Umbilical cord (tissue), 2 donors: ENCODE measurements around the gene LANCL3. TPM values are rescaled to one million over a fixed set of nuclear protein-coding genes. Genes with fewer than 3 reads are reported as not detected.

ENCODE experiments used
- DNase-seq: peaks from one replicate; pipeline ENCODE4 v3.0.0-alpha.2; 2015; ENCODE audit warnings: low spot score
- total RNA-seq: library from RNA; depleted of rRNA; stranded (reverse); fragments of >200 nt; gene quantifications from one replicate; pipeline ENCODE4 v1.2.3, GENCODE V29; 2014; ENCODE audit warnings: low replicate concordance; ENCODE audit not compliant: insufficient read depth

The LANCL3 gene
- total RNA-seq, 1 donor from 2014 or later, result 0.48 TPM

DNA sequence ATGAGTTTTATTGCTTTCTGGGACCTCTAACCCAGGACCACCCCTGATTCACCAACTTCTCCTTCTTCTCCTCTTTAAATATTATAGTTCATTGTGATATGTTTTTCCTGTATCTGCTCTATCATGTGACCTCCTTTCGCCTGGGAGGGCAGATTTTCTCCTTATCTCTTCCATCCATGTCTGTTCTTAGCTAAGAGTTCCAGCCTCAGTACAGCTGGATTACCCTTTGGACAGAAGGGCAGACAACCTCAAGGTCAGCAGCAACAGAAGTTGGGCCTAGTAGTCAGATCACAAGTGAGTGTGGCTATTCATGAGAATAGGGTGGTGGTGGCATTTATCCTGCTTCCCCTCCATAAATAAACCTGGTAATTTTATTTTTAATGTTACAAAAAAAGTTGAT lies 108.4 kb downstream of the LANCL3 start:
- DNase-seq, result no peak

- DNase-seq, result peak; percentile 17
Observed at GRCh38 chrX:37684426-37684825, 113.0 kb downstream of the LANCL3 start.

DNA sequence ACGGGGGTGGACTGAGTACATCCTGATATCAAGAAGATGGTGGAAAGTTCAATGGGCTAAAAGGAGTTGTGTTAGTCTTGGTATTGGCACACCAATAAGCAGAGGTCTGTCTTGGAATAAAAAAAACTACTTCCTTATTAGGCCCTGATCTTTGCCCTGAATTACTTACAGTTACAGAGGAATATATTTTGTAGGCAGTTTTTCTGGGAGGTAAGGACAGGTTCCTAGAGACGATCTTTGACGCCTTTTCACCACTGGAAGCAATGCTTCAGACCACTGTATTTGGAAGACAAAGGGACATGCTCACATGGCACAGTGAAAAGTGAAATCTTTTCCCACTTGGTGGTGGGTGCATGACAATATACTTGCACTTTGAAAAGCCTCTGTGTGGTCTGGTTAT lies 113.5 kb downstream of the LANCL3 start:
- DNase-seq, result no peak

- no peak for DNase-seq
Observed at GRCh38 chrX:37685381-37686359, 114.2 kb downstream of the LANCL3 start, which contains the start of gene XK. XK (plus strand) TSS chrX:37685791; CDS start chrX:37685962, 171 bp downstream.

DNA sequence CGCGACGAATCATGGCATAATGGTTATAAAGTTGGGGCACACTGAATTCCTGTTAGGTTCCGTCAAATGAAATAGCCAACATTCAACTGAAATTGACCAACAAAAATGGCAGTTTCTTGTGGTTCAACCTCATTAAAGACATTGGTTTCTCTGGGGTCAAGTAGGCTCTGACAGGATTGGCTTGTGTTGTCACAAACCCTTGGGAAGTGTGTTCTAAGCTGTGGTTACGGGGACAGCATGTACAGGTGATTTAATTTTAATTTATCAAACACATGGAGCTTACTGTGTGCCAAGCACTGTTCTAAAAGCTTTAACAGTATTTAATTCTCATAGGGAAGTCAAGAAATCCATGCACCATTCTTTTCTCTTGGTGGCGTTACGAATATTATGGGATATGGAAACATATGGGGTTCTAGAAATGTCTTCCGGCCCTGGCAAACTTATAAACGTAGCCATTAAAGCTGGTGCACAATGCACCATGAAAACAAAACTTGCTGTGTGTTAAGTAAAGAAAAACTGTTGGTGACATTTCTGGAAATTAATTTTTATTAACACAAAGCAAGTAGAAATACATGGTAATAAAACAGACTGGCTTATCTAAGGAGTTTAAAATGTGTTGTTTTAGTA lies 115.0 kb downstream of the LANCL3 start:
- no peak for DNase-seq

DNA sequence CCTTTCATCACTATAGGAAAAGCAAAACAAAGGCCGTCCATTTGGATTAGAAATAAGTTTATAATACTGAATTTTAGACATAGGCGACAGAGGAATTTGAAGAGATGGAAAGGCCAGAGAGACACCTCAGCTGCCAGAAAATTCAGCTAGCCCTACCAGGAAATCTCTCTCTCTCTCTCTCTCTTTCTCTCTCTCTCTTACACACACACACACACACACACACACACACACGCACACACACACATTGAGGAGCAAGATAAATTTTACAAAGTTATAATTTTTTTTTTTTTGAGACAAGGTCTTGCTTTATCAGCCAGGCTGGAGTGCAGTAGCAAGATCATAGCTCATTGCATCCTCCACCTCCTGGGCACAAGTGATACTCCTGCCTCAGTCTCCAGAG lies 115.5 kb downstream of the LANCL3 start:
- DNase-seq, result no peak

GRCh38 chrX:37690119-37690518 lies 118.7 kb downstream of the LANCL3 start:
- no peak for DNase-seq

DNA sequence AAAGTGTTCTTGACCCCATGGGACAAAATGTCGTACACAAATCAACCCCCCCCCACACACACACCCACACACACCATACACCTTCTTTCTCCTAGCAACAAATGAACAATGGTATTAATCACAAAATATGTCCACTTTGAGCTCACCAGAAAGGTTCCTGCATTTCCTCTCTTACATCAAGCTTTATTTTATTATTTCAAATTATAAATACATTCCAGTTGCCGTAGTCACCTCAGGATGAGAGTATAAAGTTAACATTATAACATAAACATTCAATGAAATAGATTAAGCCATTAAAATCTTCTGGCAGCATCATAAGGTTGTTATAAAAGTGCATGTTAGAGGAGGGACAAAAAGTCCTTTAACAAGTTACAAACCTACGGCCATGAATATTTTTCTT lies 121.5 kb downstream of the LANCL3 start:
- DNase-seq, result no peak

- no peak for DNase-seq
Observed at GRCh38 chrX:37697169-37697760, 125.8 kb downstream of the LANCL3 start.

DNA sequence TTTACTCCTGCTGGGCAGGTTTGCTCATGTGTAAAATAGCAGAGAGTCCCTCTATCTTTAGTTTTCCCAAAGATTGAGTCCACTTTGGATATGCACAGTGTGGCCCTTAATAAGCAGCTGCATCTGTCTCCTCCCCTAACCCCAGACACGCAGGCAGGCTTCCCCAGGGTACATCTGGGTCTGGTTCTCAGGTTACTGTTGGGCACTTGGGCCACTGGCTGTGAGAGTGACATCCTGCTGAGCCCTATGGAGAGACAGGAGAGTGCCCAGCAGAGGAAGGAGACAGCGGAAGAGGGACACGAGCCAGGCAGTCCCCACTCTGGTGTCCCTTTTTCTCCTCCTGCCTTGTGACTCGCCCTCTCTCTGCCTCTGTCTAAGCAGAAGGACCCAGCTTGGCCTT lies 130.1 kb downstream of the LANCL3 start:
- DNase-seq, result no peak

DNA sequence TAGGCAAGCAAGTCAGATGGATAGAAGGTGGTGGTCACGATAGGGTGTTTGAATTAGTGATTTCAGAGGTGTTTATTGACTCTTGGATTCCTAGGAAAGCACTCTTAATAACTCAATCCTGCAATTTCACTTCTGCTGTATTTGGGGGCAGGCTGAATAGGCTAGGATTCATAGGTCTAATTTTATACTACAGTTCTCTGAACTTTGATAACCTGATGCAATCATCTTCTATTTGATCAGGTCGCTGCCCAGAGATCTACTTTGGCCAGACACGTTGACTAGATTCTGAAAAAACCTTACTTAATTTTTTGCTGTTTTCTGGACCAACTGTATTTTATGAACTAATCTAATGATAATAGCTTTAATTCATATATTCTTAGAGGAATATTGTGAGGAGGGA lies 140.5 kb downstream of the LANCL3 start:
- DNase-seq, result no peak

- DNase-seq, result no peak
Observed at GRCh38 chrX:37712458-37712857, 141.0 kb downstream of the LANCL3 start.

- no peak for DNase-seq
Observed at GRCh38 chrX:37714479-37714878, 143.0 kb downstream of the LANCL3 start.

DNA sequence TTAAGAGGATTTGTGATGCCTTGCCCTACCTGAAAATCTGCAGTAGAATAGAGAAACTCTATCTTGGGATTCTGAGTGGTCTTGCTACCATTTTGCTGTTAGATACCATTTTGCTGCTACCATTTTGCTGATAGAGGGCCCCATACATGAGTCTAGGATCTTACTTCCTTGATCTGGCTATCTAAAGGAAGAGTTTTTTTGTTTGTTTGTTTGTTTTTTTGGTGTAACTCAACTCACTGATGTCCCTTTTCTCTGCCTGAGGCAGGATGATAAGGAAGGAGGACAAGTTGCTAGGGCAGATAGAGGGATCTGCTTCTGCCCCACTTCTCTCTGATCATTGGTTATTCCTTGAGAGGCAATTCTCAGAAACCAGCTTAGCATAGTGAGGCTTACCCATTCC lies 145.1 kb downstream of the LANCL3 start:
- no peak for DNase-seq

- DNase-seq, result peak; percentile 0
Observed at GRCh38 chrX:37717708-37718107, 146.2 kb downstream of the LANCL3 start.

DNA sequence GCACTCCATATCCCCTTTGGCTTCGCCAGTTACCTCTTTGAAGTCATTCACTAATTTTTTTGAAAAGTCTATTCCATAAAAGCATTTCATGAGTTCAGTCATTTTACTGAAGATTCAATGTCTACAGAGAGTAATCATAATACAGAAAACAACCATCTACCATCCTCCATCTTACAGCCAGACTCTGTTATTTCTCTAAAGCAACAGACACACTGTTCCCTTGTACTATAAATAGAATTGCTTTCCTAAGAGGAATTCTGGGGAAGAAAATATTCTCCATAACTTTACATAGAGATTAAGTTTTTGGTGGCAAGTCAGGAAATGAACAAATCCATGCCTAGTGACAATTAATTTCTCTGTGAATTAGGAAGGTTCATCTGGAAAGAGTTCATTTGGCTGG lies 151.1 kb downstream of the LANCL3 start:
- peak; percentile 10 for DNase-seq

- no peak for DNase-seq
Observed at GRCh38 chrX:37726346-37726745, 154.9 kb downstream of the LANCL3 start.

Other genes starting within 250 kb of the LANCL3 start
- gene PRRG1, start 222.3 kb upstream of the LANCL3 start, total RNA-seq, result 9.9 TPM
- gene XK, start 114.1 kb downstream of the LANCL3 start, total RNA-seq, result 7.7 TPM
- gene CYBB, start 208.4 kb downstream of the LANCL3 start, total RNA-seq, result 48.9 TPM